Measurements from ENCODE around the gene TMC8.

GRCh38 chr17:78117027-78117981 lies 13.3 kb upstream of the TMC8 start:
- TF ChIP-seq CTCF (IDR thresholded peaks at IDR 0.05), result peak in 4 of 6 experiments; percentile 29 to 67 (median 62)
- TF ChIP-seq POLR2A (IDR thresholded peaks at IDR 0.05), result no peak

Measured in Peyer's patch (tissue), 4 donors.